Fibroblast of skin of abdomen (primary cell): ENCODE results near the gene RRM2.

Experiments
- DNase-seq: peaks from one replicate; pipeline ENCODE4 v3.0.0-alpha.2; 2013

Gene RRM2

DNA sequence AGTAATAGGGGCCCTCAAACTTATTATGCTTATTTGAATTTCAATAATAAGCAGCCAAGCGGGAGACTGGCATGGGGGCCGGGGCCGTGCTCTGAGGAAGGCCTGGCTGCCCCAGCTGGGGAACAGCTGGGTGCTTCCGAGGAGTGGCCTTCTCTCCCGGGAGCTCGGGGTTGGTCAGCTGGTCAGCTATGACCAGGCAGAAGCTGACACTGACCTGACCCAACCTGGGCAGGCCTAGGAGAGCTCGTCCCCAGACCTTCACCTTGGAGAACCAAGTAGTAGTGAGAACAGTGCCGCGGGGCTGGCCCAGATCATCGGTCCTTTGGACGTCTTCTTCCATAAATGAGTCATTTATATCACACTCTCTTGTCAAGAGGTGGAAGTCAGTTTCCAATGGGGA is 36.1 kb downstream of the RRM2 start:
- no peak for DNase-seq

DNA sequence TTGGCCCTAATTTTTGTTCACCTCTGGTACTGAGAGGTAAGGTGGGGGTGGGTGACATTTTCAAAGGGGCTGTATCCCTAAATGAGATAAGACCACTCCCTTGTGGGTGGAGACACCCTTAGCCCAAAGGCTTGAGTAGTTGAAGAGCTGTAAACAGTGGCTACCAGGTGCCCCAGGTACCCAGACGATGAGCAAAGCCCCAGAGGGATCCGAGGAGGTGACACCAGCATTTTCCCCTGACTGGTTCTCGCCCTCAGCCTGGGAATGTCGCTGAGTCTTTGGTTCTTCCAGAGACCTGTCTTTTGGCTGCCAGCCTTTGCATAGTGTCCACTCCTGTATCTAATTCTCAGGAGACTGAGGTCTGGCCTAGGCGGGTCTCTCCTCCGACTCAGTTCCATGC is 36.5 kb downstream of the RRM2 start:
- no peak for DNase-seq

DNA sequence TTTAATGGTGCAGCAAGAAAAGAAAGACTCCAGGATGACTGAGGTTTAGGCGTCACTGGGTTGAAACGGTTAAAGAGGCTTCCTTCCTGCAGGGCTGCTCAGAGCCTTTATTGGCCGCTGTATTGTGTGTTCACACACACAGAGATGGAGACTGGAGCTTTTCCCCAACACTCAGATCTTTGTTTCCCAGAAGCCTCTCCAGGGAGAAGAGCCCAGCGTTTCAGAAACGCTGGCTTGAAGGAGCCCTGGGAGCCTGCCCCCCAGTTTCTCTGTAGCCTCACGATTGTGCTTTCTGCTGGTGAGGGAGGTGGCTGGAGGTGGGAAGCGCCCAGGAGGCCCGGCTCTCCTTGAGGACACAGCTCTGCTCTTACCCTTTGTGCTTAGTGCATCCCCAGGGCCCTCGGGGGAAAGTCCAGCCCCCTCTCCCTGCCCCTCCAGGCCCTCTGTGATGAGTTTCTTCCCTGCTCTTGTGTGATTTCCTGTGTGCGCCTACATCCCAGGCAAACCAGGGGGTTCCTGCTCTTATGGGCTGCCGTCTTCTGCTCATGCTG is 37.1 kb downstream of the RRM2 start:
- DNase-seq = no peak

DNA sequence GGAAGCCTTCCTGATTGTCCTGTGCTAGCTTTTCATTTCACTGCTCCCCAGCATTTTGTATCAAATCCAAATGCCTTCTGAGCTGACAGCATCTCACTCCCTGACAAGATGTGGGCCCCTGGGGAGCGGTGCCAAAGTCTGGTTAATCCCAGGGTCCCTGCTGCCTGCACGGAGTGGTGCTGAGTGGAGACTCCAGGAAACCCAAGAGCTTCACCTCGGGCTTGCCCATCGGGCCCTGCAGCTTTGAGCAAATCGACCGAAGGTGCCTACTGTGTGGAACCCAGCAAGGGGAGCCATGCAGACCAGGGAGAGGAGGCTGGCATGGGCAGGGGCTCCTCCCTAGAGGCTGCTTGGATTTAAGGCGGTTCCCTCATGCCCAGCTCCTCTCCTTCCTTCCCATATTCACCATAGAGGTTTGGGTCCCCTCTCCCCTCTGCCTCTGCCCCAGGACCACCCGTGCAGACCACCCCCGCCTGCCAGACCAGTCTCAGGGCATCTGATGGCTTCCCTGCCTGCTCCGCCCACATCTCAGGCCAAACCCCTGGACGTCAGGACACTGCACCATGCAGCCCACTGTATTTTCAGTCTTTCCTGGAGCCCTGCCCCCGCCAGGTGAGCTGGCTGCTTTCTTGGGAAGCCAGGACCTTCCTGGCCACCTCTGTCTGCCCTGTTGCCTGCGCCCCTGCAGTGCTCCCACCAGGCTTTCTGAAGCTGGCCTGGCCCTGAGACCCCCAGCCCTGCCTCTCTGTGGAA is 37.8 kb downstream of the RRM2 start:
- DNase-seq = no peak

DNA sequence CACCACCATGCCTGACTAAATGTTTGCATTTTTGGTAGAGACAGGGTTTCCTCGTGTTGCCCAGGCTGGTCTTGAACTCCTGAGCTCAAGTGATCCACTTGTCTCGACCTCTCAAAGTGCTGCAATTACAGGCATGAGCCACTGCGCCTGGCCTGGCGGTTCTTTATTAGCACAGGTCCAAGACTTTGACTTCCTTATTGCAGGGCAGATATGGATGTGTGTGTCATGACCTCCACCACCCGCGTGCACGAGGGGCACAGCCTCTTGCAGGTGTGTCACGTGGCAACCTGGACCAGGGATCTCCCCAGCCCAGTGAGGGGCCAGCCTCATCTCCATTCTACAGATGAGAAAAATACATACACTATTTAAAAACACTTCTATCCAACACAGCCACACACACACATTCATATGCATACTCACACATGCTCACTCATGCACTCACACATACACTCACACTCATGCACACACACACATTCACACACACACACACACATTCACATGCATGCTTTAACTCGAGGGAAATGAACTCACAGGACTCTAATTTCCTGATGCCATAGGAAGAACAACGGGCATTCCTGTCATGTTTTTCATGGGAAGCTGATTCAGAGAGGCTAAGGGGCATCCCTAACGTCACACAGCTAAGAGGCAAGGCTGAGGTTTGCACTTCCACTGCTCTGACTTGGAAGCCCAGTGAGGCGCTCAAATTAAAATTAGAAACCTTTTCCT is 38.8 kb downstream of the RRM2 start:
- DNase-seq = no peak

DNA sequence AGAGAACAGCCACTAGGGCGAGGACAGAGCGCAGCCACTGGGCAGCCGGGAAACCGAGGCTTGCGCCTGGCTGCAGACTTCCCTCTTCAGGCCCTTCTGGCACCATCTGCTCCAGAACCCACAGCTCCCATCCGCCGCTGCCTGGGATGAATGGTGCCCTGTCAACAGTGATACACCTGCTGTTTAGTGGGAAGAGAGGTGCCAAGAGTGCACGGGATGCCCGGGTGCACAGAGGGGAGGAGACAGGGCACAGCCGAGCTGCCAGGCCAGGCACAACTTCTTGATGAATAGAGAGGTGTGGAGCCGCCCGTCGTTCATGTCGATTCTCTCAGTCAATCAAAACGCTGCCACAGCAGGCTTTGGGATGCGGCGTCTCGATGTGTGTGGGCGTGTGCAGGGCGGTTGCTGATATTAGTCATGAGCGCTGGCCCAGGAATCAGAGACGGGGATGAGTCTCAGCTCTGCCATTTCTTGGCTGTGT is 39.5 kb downstream of the RRM2 start:
- DNase-seq = no peak

DNA sequence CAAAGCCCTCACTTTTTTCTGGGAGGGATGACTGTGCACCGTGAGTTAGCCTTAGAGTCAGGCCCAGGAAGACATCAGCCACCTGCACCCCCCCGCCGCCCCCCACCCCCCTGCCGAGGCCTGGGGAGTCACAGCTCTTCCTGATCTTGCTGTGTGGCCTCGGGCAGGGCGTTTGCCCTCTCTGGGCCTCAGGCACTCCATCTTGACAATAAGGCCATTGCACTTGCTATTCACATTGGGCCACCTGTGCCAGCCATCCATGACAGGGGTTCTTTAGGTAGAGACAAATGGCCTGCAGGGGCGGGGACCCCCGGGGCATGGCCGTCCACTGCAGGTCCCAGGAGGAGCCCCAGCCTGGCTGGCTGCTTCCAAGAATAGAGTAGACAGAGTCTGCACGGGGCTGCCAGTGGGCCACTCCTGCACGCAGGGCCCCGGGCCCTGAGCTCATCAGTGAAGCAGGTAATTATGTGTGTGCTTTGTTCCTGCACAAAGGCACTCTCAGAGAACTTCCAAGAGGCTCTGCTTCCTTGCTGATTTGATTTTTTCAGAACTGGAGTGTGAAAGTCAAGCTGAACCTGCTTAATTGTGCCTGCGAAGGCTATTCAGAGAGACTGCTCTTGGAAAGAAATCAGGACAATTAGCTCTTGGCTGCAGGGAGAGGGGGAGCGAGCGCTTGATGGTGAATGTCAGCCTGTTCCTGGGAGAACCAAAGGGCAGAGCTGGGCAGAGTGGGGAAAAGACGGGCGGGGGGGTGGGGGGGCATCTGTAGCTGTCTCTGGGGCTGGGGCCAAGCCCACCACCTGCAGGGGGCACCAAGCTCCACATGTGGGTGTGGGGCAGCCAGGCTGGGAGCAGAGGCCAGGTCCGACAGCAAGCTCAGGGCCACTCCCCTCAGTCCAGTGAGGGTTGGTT is 40.3 kb downstream of the RRM2 start:
- DNase-seq = no peak

DNA sequence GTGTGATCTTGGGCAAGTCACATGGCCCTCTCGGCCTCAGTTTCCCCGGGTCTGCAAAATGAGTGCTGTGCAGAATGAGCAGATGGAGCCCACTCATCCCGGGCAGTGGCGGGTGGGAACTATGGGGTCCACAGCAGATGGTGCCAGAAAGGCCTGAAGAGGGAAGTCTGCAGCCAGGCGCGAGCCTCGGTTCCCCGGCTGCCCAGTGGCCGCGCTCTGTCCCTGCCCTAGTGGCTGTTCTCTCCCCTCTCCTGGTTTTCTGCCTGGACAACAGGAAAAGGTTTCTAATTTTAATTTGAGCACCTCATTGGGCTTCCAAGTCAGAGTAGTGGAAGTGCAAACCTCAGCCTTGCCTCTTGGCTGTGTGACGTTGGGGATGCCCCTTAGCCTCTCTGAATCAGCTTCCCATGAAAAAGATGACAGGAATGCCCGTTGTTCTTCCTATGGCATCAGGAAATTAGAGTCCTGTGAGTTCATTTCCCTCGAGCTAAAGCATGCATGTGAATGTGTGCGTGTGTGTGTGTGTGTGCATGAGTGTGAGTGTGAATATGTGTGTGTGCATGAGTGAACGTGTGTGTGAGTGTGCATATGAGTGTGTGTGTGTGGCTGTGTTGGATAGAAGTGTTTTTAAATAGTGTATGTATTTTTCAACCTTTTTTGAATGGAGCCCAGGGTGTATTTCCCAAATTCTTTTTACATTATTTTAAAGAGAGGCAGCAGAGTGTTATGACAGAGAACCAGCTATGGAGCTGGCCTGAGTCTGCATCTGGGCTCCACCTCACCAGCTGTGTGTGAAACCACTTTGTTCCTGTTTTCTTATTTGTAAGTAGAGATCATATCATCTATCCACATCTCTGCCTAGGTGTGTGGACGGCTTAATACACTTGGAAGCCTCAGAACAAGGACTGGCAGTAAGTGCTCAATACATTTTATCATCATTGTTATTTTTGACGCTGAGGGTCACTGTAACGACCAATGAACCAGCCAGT is 41.3 kb downstream of the RRM2 start:
- DNase-seq = no peak

DNA sequence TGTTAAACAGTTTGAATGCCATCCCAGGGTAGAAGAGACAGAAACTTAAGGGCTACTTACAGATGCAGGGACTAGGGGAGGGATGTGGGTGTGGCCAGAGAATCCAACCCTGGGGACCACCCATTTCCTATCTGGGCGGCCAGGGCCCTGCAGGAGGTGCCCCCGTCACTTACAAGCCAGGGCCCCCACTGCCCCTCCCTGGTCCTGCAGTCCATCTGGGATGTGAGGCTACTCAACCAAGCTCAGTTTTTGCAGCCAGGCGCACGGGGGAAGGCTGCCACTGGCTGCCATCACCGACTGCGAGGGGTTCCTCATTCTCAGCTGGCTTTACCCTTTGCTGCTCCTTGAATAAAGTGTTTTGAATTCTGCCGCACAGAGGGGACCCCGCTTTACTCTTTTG is 42.1 kb downstream of the RRM2 start:
- no peak for DNase-seq

DNA sequence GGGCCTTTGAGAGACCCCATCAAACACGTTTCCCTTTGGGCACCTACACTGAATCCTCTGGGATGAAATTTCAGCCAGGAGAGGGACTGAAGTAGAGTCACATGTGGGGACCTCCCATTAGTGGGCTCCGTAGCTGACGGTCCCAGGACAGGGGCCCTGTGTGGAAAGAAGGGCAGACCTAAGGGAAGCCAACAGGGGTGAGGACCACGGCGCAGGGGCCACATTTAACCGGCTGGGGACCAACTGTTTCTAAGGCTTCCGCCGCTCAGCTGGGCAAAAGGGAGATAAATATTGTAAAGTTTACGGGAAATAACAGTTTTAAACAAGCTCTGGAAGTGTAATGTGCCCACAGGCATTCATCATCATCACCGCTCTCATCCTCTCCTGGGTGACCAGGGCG is 42.7 kb downstream of the RRM2 start:
- DNase-seq = no peak

DNA sequence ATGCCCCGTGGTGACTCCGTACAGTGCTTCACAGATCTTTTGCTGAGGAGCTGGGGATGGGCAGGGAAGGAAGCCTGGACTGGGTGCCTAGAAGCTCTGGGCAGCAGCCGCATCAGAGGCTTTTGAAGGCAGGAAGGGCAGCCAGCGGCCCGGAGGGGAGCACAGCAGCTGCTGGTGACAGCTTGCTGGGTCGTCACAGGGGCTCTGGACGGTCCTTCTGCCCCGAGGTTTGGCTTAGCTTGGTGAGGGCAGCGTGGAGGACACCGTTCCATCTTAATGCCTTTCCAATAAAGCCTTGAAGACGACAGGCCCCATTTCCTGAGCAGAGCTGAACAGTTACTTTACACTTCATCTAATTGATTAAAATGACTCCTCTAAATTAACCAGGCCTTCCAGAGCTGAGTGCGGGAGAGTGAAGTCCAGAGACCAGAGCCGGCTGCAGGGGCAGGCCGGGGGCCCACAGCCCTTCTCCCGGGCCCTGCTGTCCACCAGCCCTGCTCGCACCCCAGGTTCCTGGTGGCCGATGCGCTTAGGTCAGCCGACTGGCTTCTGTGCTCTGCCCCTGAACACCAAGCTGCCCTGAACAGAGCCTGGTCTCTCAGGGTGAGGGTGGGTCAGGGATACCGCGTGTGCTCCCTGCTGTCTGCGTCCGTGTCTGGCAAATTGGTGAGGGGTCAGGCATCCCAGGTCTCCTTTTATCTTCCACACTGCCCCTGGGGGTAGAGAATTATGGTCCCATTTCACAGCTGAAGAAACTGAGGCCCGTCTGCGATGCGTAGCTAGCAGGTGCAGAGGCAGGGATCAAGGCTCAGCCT is 43.5 kb downstream of the RRM2 start:
- no peak for DNase-seq

DNA sequence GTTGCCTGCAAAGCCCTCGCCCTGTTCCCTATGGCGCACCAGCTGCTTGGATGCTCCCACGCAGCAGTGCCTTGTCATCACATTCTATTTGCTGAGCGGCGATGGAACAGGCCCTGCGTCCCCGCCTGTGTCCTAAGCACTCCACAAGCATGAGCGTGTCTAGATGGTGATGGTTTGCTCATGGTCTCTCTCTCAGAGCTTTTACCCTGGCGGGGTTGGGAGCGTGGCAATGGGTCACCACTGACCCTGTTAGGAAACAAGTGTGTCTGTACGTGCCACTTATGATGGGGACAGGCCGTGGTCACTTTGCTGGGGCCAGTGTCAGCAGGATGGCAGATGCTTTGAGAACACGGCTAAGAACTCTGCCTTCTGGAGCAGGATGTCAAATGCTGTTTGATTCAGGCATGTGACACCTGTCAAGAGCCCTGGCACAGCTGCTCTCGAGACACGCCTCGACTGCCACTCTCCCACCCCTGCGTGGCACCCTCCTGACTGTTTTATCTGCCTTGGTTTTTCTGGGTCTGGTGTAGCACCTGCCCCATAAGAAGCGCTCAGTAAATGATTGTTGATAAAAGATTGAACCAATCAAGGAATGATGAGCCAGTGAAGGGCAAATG is 44.2 kb downstream of the RRM2 start:
- no peak for DNase-seq

DNA sequence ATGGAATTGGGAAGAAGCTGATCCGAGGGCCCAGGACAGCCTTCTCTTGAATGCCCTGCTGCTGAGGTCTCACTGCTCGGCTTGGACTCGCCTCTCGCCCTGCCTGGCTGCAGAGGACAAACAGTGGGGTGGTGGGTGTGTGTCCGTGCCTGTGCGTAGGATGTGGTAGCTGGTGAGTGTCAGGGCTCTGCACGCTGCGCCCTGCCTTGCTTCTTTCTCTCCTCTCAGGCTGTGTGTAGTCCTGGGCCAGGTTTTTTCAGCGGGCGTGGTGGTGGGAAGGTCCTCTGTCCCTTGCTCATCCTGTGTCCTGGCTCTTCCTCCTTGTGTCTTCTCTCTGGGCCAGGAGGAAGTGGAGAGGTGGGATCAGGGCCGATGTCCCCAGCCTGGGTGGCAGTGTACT is 44.8 kb downstream of the RRM2 start:
- no peak for DNase-seq

DNA sequence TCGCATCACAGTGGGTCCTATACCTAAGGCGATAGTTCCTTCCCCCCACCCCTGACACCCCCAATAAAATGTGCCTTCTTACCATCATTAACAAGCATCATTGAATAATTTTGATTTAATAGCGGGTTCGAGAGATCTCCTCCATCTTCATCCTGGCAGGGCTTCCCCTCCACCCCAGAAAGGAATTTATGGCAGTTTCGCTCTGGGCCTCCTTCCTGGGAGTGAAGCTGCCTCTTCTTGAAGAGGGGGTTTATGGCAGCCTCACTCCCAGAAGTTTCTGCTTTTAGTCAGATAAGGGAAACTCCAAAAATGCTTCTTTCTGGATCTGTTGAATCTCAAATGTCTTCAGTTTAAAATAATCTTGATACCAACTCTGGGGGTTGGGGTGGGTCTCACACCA is 45.7 kb downstream of the RRM2 start:
- DNase-seq = no peak

DNA sequence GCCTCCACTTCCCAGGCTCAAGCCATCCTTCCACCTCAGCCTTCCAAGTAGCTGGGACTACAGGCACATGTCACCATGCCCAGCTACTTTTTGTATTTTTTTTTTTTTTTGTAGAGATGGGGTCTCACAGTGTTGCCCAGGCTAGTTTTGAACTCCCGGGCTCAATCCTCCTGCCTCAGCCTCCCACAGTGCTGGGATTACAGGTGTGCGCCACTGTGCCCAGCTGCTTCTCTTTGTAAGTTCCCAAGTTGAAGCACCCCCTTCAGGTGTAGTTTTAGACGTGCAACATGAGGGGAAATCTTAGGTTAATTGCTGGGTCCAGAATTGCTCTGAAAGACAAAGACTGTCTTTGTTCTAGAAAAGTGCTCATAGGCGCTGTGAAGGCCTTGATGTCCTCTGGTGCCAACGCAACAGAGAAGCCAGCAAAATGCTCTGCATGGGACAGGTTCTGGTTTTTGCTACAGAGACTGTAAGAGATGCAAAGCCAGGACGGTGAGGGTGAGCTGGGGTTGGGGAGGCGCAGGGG is 46.6 kb downstream of the RRM2 start:
- DNase-seq = no peak

DNA sequence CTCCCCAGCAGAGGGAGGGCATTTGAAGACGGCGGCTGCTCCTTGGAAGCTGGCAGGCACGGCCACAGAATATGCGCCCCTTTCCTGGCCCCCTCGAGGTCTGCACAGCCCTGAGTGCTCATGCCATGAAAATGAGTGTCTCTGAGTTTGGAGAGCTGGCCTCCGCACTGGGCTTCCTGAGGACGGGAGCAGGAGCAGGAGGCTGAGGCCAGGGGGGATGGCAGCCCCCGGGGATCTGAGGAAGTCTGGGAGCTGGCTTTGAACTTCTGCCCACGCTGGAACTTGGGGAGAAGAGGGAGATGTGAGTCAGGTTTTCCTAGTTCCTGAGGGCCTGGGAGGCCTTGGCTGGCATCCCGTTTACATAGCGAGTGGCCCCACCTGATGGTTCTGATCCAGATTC is 47.0 kb downstream of the RRM2 start:
- peak; percentile 18 for DNase-seq

DNA sequence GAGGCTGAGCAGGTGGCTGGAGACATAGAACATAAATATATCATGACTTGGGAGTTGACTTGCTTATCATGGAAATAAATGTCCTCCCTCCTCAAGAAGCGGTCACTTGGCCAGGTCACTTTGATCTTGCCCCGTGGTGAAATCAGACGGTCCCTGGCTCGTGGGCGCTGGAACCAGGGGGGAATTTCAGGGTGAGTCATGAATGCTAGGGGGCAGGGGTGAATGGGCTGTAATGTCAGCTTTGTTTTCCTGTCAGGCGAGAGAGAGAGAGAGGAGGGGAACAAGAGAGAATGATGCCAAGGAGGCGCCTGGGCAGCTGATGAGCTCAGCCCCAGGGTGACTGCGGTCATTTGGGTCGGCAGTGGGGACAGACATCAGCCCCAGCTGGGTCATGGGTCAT is 47.7 kb downstream of the RRM2 start:
- peak; percentile 13 for DNase-seq

DNA sequence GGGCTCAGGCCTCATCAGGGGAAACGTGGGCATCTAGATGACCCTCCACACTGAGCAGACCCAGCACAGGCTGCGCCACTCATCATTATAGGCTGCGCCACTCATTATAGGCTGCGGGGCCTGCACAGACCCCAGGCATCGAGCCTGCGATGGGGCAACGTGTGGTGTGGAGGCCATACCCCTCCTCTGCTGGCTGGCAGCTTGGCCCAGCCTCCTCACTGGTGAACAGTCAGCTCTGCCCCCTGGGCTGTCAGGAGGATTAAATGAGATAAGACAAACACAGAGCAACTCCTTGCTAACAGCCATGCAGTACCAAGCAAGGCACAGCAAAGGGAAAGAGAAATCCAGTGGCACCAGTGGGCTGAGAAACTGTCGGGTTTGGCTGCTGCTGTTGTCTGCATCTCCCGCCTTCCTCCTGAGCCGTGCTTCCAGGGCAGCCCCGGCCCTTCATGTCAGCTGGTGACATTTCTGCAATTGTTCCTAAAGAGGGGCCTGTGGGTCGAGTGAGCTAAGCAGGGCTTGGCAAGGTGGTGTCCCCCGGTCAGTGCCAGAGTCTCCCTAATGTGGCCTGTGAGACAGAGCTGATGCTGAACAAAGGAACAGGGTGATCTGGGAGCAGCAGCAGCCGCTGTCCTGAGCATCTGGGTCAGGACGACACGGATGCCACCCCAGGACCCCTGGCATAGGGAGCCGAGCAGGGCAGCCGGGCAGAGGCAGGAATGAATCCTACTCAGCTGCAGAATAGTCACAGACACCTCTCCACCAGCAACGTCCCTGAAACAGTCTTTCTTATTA is 48.7 kb downstream of the RRM2 start:
- DNase-seq = no peak
